HCT116 (cell line): ENCODE measurements around the gene NEB. TPM values are rescaled to one million over a fixed set of nuclear protein-coding genes. Genes with fewer than 3 reads are reported as not detected.

ENCODE experiments used
- ATAC-seq: fragments of 200-7000 bp; cut with Tn5 transposase; 2 replicates; pipeline ENCODE4 v1.9.1; 2020; ENCODE audit warnings: mild to moderate bottlenecking, moderate library complexity
- BruUV-seq: library from RNA; stranded (reverse); fragments of 400-500 nt; replicated peaks from 2 replicates; lab custom pipeline; 2021; lab: Mats Ljungman, UMichigan
- CTCF ChIA-PET: fragments of 300-600 bp; sonication (Branson Sonifier 250); formaldehyde crosslinking; loops from one replicate; lab custom pipeline; 2021; ENCODE audit warnings: antibody characterized with exemption; lab: Charles Lee
- POLR2A ChIA-PET: fragments of 300-600, 350-600 bp; sonication (Branson Sonifier 250); formaldehyde crosslinking; loops from one replicate; lab custom pipeline; 2021; ENCODE audit warnings: antibody characterized with exemption; lab: Charles Lee
- RAD21 ChIA-PET, 2 experiments: fragments of 300-600 bp; sonication (Branson Sonifier 250); formaldehyde crosslinking; loops; one replicate each; lab custom pipeline; 2023; ENCODE audit warnings: low total read pairs in 2 of 2; ENCODE audit not compliant: uncharacterized antibody in 2 of 2, unreplicated experiment in 2 of 2, low non-redundant PET in 1 of 2; lab: Charles Lee
- DNase-seq: peaks from one replicate; pipeline ENCODE4 v3.0.0-alpha.2; 2010; ENCODE audit warnings: low read depth, low spot score
- H2AFZ ChIP-seq: fragments of 200-600 bp; shearing (Covaris generic), sonication (generic); 2 replicates; pipeline ENCODE4 v1.6.1; 2017; ENCODE audit warnings: low read depth, mixed run types, mixed read lengths, antibody characterized with exemption, low read length; ENCODE audit not compliant: poor library complexity, severe bottlenecking
- H3K27ac ChIP-seq: 2 replicates; pipeline ENCODE4 v1.5.1; 2012; ENCODE audit warnings: low read depth, low read length
- H3K27me3 ChIP-seq: fragments of 200-600 bp; sonication (generic); 2 replicates; pipeline ENCODE4 v1.6.1; 2016; ENCODE audit warnings: mixed run types, low read length, mixed read lengths; ENCODE audit not compliant: insufficient read depth
- H3K36me3 ChIP-seq, 2 experiments: fragments of 200-500 bp in 1 of 2; fragments of 200-600 bp in 1 of 2; sonication (Bioruptor generic) in 1 of 2; sonication (generic) in 1 of 2; 2 replicates each; pipeline versions ENCODE4 v1.5.1 to v1.6.1; 2014 to 2016; ENCODE audit warnings: low read length in 2 of 2, inconsistent platforms in 1 of 2, mixed read lengths in 1 of 2, mixed run types in 1 of 2; ENCODE audit not compliant: insufficient read depth in 2 of 2, control insufficient read depth in 1 of 2
- H3K4me1 ChIP-seq, 2 experiments: fragments of 200-600 bp in 1 of 2; sonication (generic) in 1 of 2; 2 replicates each; pipeline versions ENCODE4 v1.5.1 to v1.6.1; 2012 to 2017; ENCODE audit warnings: low read length in 2 of 2, inconsistent platforms in 1 of 2, mild to moderate bottlenecking in 1 of 2, mixed read lengths in 1 of 2, mixed run types in 1 of 2, moderate library complexity in 1 of 2; ENCODE audit not compliant: insufficient read depth in 2 of 2, control insufficient read depth in 1 of 2
- H3K4me2 ChIP-seq: fragments of 200-600 bp; sonication (generic); 2 replicates; pipeline ENCODE4 v1.6.1; 2017; ENCODE audit warnings: mixed run types, low read length, mixed read lengths
- H3K4me3 ChIP-seq, 2 experiments: fragments of 200-600 bp in 1 of 2; sonication (generic) in 1 of 2; replicated peaks in 1 of 2; 2 replicates each; pipeline ENCODE4 v1.5.1; 2011 to 2016; ENCODE audit warnings: low read length in 2 of 2, control low read depth in 1 of 2, low read depth in 1 of 2, mild to moderate bottlenecking in 1 of 2, mixed read lengths in 1 of 2, mixed run types in 1 of 2
- H3K79me2 ChIP-seq: fragments of 200-600 bp; sonication (generic); 2 replicates; pipeline ENCODE4 v1.6.1; 2017; ENCODE audit warnings: mild to moderate bottlenecking, mixed run types, low read length, moderate library complexity, mixed read lengths; ENCODE audit not compliant: insufficient read depth
- H3K9ac ChIP-seq: fragments of 200-600 bp; sonication (generic); 2 replicates; pipeline ENCODE4 v1.6.1; 2016; ENCODE audit warnings: low read length, mixed read lengths
- H3K9me2 ChIP-seq: fragments of 200-600 bp; sonication (generic), shearing (Covaris generic); 2 replicates; pipeline ENCODE4 v1.6.1; 2017; ENCODE audit warnings: mixed run types, mild to moderate bottlenecking, moderate library complexity; ENCODE audit not compliant: insufficient read depth
- H3K9me3 ChIP-seq, 2 experiments: fragments of 200-500 bp in 1 of 2; fragments of 200-600 bp in 1 of 2; sonication (Bioruptor generic) in 1 of 2; sonication (generic) in 1 of 2; 2 replicates each; pipeline ENCODE4 v1.6.1; 2014 to 2017; ENCODE audit warnings: low read length in 2 of 2, mixed read lengths in 2 of 2, inconsistent platforms in 1 of 2, low read depth in 1 of 2, mild to moderate bottlenecking in 1 of 2, mixed run types in 1 of 2, moderate library complexity in 1 of 2; ENCODE audit not compliant: control insufficient read depth in 1 of 2, insufficient read depth in 1 of 2
- H4K20me1 ChIP-seq: fragments of 200-600 bp; sonication (generic), shearing (Covaris generic); 2 replicates; pipeline ENCODE4 v1.6.1; 2017; ENCODE audit warnings: mixed run types, mild to moderate bottlenecking, moderate library complexity; ENCODE audit not compliant: insufficient read depth
- CBX3 ChIP-seq: IDR thresholded peaks from 2 replicates; pipeline ENCODE4 v1.6.1; 2012; ENCODE audit warnings: low read depth
- CEBPB ChIP-seq: IDR thresholded peaks from 2 replicates; pipeline ENCODE4 v1.6.1; 2012; ENCODE audit warnings: low read depth
- EGR1 ChIP-seq: IDR thresholded peaks from 2 replicates; pipeline ENCODE4 v1.6.1; 2012; ENCODE audit warnings: low read depth
- ELF1 ChIP-seq: IDR thresholded peaks from 2 replicates; pipeline ENCODE4 v1.6.1; 2012; ENCODE audit warnings: low read depth, borderline replicate concordance
- EZH2 ChIP-seq: fragments of 200-600 bp; sonication (generic); IDR thresholded peaks from 2 replicates; pipeline ENCODE4 v1.6.1; 2017; ENCODE audit warnings: antibody characterized with exemption, mixed run types
- EZH2phosphoT487 ChIP-seq: fragments of 200-600 bp; IDR thresholded peaks from 2 replicates; pipeline ENCODE4 v1.6.1; 2018; ENCODE audit warnings: antibody characterized with exemption, borderline replicate concordance
- FOSL1 ChIP-seq: IDR thresholded peaks from 2 replicates; pipeline ENCODE4 v1.6.1; 2012; ENCODE audit warnings: low read depth
- JUND ChIP-seq: IDR thresholded peaks from 2 replicates; pipeline ENCODE4 v1.6.1; 2012
- POLR2A ChIP-seq: IDR thresholded peaks from 2 replicates; pipeline ENCODE4 v1.7.0; 2011; ENCODE audit warnings: borderline replicate concordance; ENCODE audit not compliant: insufficient read depth, insufficient read length; ENCODE audit errors: extremely low read depth
- POLR2AphosphoS5 ChIP-seq: IDR thresholded peaks from 2 replicates; pipeline ENCODE4 v1.6.1; 2011; ENCODE audit warnings: mild to moderate bottlenecking, low read depth, low read length, moderate library complexity
- SIN3A ChIP-seq: IDR thresholded peaks from 2 replicates; pipeline ENCODE4 v1.6.1; 2012; ENCODE audit warnings: low read depth
- SP1 ChIP-seq: IDR thresholded peaks from 2 replicates; pipeline ENCODE4 v1.6.1; 2012; ENCODE audit warnings: low read depth
- SRF ChIP-seq: IDR thresholded peaks from 2 replicates; pipeline ENCODE4 v1.6.1; 2012; ENCODE audit warnings: low read depth
- TCF7L2 ChIP-seq: IDR thresholded peaks from 2 replicates; pipeline ENCODE4 v1.7.0; 2011; ENCODE audit warnings: borderline replicate concordance, inconsistent platforms; ENCODE audit not compliant: insufficient read depth, insufficient read length; ENCODE audit errors: extremely low read depth
- YY1 ChIP-seq: IDR thresholded peaks from 2 replicates; pipeline ENCODE4 v1.6.1; 2011; ENCODE audit warnings: low read length, low read depth, moderate library complexity, mild to moderate bottlenecking; ENCODE audit not compliant: insufficient replicate concordance; ENCODE audit errors: extremely low read depth
- ZFX ChIP-seq: fragments of 450-650 bp; IDR thresholded peaks from 2 replicates; pipeline ENCODE4 v1.6.1; 2017
- ZNF274 ChIP-seq: fragments of 200-500 bp; sonication (Bioruptor generic); IDR thresholded peaks from 2 replicates; pipeline ENCODE4 v1.6.1; 2014; ENCODE audit warnings: mild to moderate bottlenecking, low read depth, low read length, inconsistent platforms
- intact Hi-C: fragments of 100-400 bp; cut with micrococcal nuclease; formaldehyde crosslinking; loops from 2 replicates; pipeline ENCODE4 v1.10.0; 2022
- total RNA-seq: library from RNA; stranded (reverse); gene quantifications from one replicate; pipeline ENCODE4 v1.2.1, GENCODE V29; 2021; ENCODE audit not compliant: unreplicated experiment
- TF ChIP-seq, protein P1 (sequence below): IDR thresholded peaks from 2 replicates; pipeline ENCODE4 v1.6.1; 2012
- TF ChIP-seq, protein P2 (sequence below), 3 experiments: fragments of 200-600 bp in 1 of 3; sonication (generic) in 1 of 3; IDR thresholded peaks in 2 of 3; conservative IDR thresholded peaks in 1 of 3; 2 replicates each; pipeline ENCODE4 v1.5.1; 2012 to 2017; ENCODE audit warnings: low read depth in 2 of 3, low read length in 2 of 3, antibody characterized with exemption in 1 of 3, borderline replicate concordance in 1 of 3, control low read depth in 1 of 3, mild to moderate bottlenecking in 1 of 3, mixed read lengths in 1 of 3, mixed run types in 1 of 3, moderate library complexity in 1 of 3; ENCODE audit not compliant: insufficient read depth in 1 of 3
- TF ChIP-seq, protein P3 (sequence below): IDR thresholded peaks from 2 replicates; pipeline ENCODE4 v1.6.1; 2012

Gene NEB
- total RNA-seq, 1 experiment from 2014 or later = 0.34 TPM

DNA sequence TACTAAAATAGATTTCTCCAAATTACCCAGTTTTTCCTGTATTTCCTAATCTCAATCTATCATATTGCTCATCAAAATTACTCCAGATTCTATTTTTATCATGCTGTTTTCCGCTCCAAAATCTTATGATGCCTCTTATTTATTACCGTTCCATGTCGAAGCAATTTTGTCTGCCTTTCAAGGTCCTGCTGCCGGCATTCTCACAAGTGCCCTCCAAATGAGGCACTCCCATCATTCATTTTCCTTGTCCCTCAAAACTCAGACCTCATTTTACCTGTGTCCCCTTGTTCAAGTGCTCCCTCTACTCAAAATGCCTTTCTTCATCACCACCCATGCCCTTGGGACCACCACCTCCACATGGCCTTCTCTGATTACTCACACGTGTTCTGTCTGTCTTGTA is 13.1 kb downstream of the NEB start:
- POLR2A ChIA-PET = no interaction called here
- DNase-seq (no peak), ATAC-seq (no peak)
- RAD21 ChIA-PET = no interaction called here
- Histone ChIP-seq H3K9ac (no peak overlapping the region), H3K4me2 (no peak overlapping the region), H3K27me3 (no peaks in the 10 kb centered on the region), H4K20me1 (no peaks in the 10 kb centered on the region), H3K79me2 (no peaks in the 10 kb centered on the region), H2AFZ (no peak overlapping the region), H3K9me2 (no peaks in the 10 kb centered on the region), H3K4me3 (no peak overlapping the region), H3K27ac (no peak overlapping the region), H3K36me3 (no peaks in the 10 kb centered on the region), H3K4me1 (no peaks in the 10 kb centered on the region), H3K9me3 (no peaks in the 10 kb centered on the region)
- BruUV-seq = no TSS peak
- TF ChIP-seq YY1 (no peak), CEBPB (no peak), SP1 (no peak), FOSL1 (no peak)
- TF ChIP-seq, protein P1, sequence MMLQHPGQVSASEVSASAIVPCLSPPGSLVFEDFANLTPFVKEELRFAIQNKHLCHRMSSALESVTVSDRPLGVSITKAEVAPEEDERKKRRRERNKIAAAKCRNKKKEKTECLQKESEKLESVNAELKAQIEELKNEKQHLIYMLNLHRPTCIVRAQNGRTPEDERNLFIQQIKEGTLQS = no peak
- CTCF ChIA-PET = no interaction called here
- intact Hi-C loops = no loop called here

DNA sequence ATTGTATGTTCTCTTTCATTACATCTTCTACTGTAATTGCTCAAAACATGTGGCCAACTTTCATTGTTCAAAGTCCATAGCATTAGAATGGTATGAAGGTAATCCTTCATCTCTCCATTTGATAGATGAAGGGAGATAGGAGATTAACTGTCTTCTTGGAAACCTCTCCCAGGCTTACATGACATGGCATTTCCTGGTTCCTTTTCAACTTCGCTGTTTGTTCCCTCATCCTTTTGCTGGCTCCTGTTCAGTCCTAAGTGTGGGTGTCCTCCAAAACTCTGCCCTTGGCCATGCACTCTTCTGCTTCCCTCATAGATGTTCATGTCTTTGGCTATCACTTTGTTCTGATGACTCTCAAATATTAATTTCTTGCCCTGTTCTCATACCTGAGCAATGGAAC is 13.8 kb downstream of the NEB start:
- Histone ChIP-seq H3K4me1 (no peaks in the 10 kb centered on the region), H3K4me3 (no peak overlapping the region), H3K79me2 (no peaks in the 10 kb centered on the region), H3K36me3 (no peaks in the 10 kb centered on the region), H3K9me3 (no peaks in the 10 kb centered on the region), H2AFZ (no peak overlapping the region), H3K27me3 (no peaks in the 10 kb centered on the region), H3K4me2 (no peak overlapping the region), H4K20me1 (no peaks in the 10 kb centered on the region), H3K27ac (no peak overlapping the region), H3K9ac (no peak overlapping the region), H3K9me2 (no peaks in the 10 kb centered on the region)
- ATAC-seq (no peak), DNase-seq (no peak)
- no TSS peak for BruUV-seq
- intact Hi-C loops = no loop called here
- POLR2A ChIA-PET = no interaction called here
- CTCF ChIA-PET = no interaction called here
- RAD21 ChIA-PET = no interaction called here
- TF ChIP-seq CBX3 = no peak
- no peak for TF ChIP-seq POLR2AphosphoS5
- TF ChIP-seq, protein P1 = no peak
- no peak for TF ChIP-seq SIN3A
- no peak for TF ChIP-seq ZFX
- TF ChIP-seq CEBPB = no peak
- no peak for TF ChIP-seq JUND
- no peak for TF ChIP-seq ZNF274
- no peak for TF ChIP-seq TCF7L2
- no peak for TF ChIP-seq EZH2
- TF ChIP-seq, protein P2, sequence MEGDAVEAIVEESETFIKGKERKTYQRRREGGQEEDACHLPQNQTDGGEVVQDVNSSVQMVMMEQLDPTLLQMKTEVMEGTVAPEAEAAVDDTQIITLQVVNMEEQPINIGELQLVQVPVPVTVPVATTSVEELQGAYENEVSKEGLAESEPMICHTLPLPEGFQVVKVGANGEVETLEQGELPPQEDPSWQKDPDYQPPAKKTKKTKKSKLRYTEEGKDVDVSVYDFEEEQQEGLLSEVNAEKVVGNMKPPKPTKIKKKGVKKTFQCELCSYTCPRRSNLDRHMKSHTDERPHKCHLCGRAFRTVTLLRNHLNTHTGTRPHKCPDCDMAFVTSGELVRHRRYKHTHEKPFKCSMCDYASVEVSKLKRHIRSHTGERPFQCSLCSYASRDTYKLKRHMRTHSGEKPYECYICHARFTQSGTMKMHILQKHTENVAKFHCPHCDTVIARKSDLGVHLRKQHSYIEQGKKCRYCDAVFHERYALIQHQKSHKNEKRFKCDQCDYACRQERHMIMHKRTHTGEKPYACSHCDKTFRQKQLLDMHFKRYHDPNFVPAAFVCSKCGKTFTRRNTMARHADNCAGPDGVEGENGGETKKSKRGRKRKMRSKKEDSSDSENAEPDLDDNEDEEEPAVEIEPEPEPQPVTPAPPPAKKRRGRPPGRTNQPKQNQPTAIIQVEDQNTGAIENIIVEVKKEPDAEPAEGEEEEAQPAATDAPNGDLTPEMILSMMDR (IDR thresholded peaks at IDR 0.05 in 2 of 3, conservative IDR thresholded peaks at IDR 0.05 in 1 of 3; ENCODE audit: borderline replicate concordance in 1 of 3, insufficient read depth in 1 of 3, low read depth in 2 of 3, low read length in 2 of 3) = no peak
- TF ChIP-seq ELF1 = no peak
- no peak for TF ChIP-seq SRF
- TF ChIP-seq, protein P3, sequence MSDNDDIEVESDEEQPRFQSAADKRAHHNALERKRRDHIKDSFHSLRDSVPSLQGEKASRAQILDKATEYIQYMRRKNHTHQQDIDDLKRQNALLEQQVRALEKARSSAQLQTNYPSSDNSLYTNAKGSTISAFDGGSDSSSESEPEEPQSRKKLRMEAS = no peak
- no peak for TF ChIP-seq FOSL1
- no peak for TF ChIP-seq YY1
- no peak for TF ChIP-seq EZH2phosphoT487
- TF ChIP-seq POLR2A = no peak
- no peak for TF ChIP-seq EGR1
